NT2/D1 (cell line): ENCODE data around the gene KRT83.

ENCODE experiments used
- YY1 ChIP-seq: IDR thresholded peaks from 2 replicates; pipeline ENCODE4 v1.6.1; 2011; ENCODE audit not compliant: insufficient read length, insufficient read depth
- ZNF274 ChIP-seq: IDR thresholded peaks from 2 replicates; pipeline ENCODE4 v1.6.1; 2011; ENCODE audit warnings: mild to moderate bottlenecking, low read depth, low read length

- no peak for TF ChIP-seq ZNF274
- TF ChIP-seq YY1: no peak
These were observed 6.7 kb downstream of the KRT83 start for GRCh38 chr12:52314511-52314910.
